ENCODE measurements around the gene PMVK. TPM values are rescaled to one million over a fixed set of nuclear protein-coding genes. Genes with fewer than 3 reads are reported as not detected.

PMVK gene
- total RNA-seq, 1 experiment from 2014 or later: 4.9 TPM

Other genes starting within 250 kb of the PMVK start
- gene KCNN3, start 66.4 kb downstream of the PMVK start, total RNA-seq (2014; rRNA removed; shearing (Covaris generic)): 27.7 and 29.3 TPM in 2 replicates
- gene PBXIP1, start 19.4 kb upstream of the PMVK start, total RNA-seq (2014; rRNA removed; shearing (Covaris generic)): 40.2 TPM in 2 replicates
- gene PYGO2, start 25.1 kb upstream of the PMVK start, total RNA-seq (2014; rRNA removed; shearing (Covaris generic)): 29.4 and 29.8 TPM in 2 replicates
- 102 and 110 TPM in 2 replicates for gene SHC1, start 34.0 kb upstream of the PMVK start, total RNA-seq (2014; rRNA removed; shearing (Covaris generic))
- gene CKS1B, start 38.0 kb upstream of the PMVK start, total RNA-seq (2014; rRNA removed; shearing (Covaris generic)): 299 and 303 TPM in 2 replicates
- gene FLAD1, start 46.6 kb upstream of the PMVK start, total RNA-seq (2014; rRNA removed; shearing (Covaris generic)): 25.6 and 28.0 TPM in 2 replicates
- gene LENEP, start 56.9 kb upstream of the PMVK start, total RNA-seq (2014; rRNA removed; shearing (Covaris generic)): not detected in 2 replicates
- gene ZBTB7B, start 66.1 kb upstream of the PMVK start, total RNA-seq (2014; rRNA removed; shearing (Covaris generic)): 4.8 and 5.6 TPM in 2 replicates
- gene DCST2, start 97.1 kb upstream of the PMVK start, total RNA-seq (2014; rRNA removed; shearing (Covaris generic)): not detected in 2 replicates
- not detected in 2 replicates for gene DCST1, start 97.1 kb upstream of the PMVK start, total RNA-seq (2014; rRNA removed; shearing (Covaris generic))
- 16.9 and 18.3 TPM in 2 replicates for gene ADAM15, start 114.6 kb upstream of the PMVK start, total RNA-seq (2014; rRNA removed; shearing (Covaris generic))
- gene EFNA4, start 127.0 kb upstream of the PMVK start, total RNA-seq (2014; rRNA removed; shearing (Covaris generic)): 15.3 and 17.8 TPM in 2 replicates
- gene EFNA3, start 142.1 kb upstream of the PMVK start, total RNA-seq (2014; rRNA removed; shearing (Covaris generic)): 3.5 and 4.2 TPM in 2 replicates
- gene EFNA1, start 191.2 kb upstream of the PMVK start, total RNA-seq (2014; rRNA removed; shearing (Covaris generic)): 1.8 and 2.2 TPM in 2 replicates
- 12.9 and 14.8 TPM in 2 replicates for gene SLC50A1, start 199.1 kb upstream of the PMVK start, total RNA-seq (2014; rRNA removed; shearing (Covaris generic))
- gene DPM3, start 203.8 kb upstream of the PMVK start, total RNA-seq (2014; rRNA removed; shearing (Covaris generic)): 16.1 and 16.8 TPM in 2 replicates
- 84.2 and 90.9 TPM in 2 replicates for gene KRTCAP2, start 236.6 kb upstream of the PMVK start, total RNA-seq (2014; rRNA removed; shearing (Covaris generic))
- gene TRIM46, start 237.1 kb upstream of the PMVK start, total RNA-seq (2014; rRNA removed; shearing (Covaris generic)): 0.79 and 1.0 TPM in 2 replicates